ENCODE data around the gene DCTN2.
"Not testable (repeated sequence)": the region's sequence is repeated elsewhere in the genome, so short reads cannot be mapped to it uniquely, and the experiment has no call there.

Gene DCTN2

DNA sequence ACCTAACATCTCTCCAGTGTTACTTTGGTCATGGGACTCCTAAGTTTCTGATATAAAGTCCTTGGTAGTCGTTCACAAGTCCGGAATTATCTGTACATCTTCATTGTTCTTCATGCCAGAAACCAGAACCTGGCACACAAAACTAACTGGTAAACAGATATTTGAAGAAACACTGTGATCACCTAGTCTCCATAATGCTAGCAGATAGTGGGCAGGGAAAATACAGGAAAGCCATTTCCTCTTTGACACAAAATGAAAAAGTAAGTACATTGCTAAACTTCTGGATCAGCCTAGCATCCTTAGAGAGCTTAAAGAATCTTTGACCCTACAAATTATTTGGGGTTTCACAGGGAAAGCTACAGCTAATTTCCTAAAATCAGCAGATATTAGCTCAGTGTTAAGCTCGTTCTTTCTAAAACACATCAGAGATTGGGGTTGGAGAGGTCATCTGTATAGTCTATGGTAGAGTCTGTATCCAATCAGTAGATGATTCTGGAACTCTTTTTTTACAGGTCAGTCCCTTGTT is 31.5 kb downstream of the DCTN2 start:
- DNase-seq (ENCODE audit: low read depth) = no peak

DNA sequence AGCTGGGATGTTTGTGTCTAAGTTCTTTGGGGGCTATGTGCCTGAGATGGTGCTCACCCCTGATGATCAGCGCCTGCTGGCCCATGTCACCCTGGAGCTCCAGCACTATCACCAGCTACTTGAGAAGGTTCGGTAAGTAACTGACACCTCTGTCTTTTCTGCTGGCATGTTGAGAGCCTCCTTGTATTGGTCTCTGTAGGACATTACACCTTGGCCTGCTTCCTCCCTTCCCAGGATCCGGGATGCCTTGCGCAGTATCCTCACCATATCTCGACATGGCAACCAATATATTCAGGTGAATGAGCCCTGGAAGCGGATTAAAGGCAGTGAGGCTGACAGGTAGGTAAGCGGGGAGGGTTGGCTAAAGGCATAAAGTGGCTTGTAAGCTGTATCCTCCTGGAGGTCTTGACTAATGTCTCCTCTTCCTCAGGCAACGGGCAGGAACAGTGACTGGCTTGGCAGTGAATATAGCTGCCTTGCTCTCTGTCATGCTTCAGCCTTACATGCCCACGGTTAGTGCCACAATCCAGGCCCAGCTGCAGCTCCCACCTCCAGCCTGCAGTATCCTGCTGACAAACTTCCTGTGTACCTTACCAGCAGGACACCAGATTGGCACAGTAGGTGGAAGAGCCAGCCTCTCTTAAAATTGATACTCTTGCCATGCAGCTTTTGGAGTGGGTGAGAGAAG is 32.1 kb downstream of the DCTN2 start:
- DNase-seq (ENCODE audit: low read depth) = no peak

DNA sequence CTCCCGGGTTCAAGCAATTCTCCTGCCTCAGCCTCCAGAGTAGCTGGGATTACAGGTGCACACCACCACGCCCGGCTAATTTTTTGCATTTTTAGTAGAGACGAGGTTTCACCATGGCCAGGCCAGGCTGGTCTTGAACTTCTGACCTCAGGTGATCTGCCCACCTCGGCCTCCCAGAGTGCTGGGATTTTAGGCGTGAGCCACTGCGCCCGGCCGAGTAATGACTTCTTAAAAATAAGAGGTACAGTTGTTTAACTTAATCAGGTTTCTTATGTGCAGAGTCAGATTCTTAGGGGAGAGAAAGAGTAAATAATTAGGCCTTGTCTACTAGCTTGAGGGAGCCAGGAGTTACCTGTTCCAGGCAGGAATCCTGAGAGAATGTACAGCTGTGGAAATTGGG is 32.7 kb downstream of the DCTN2 start:
- DNase-seq (ENCODE audit: low read depth) = not testable (repeated sequence)

DNA sequence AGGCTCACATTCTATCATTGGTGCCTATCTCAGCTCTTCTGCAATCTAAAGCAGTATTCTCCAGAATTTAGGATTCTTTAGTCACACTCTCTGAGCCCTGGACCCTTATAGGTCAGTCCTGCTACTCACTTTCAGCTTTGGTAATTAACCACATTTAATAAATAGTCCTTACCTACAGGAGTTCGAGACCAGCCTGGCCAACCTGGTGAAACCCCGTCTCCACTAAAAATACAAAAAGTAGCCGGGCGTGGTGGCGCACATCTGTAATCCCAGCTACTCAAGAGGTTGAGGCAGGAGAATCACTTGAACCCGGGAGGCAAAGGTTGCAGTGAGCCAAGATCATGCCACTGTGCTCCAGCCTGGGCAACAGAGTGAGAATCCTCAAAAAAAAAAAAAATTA is 33.3 kb downstream of the DCTN2 start:
- not testable (repeated sequence) for DNase-seq (ENCODE audit: low read depth)

DNA sequence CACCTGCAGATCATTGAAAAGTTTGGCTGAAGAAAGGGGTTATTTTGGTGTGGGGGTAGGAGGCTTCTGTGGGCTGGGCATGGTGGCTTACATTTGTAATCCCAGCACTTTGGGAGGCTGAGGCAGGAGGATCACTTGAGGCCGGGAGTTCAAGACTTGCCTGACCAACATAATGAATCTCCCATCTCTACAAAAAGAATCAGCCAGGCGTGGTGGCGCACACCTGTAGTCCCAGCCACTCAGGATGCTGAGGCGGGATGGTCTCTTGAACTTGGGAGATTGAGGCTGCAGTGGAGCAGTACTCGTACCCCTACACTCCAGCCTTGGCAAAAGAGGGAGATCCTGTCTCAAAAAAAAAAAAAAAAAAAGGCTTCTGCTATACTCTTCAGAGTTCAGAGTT is 33.7 kb downstream of the DCTN2 start:
- no peak for DNase-seq (ENCODE audit: low read depth)

DNA sequence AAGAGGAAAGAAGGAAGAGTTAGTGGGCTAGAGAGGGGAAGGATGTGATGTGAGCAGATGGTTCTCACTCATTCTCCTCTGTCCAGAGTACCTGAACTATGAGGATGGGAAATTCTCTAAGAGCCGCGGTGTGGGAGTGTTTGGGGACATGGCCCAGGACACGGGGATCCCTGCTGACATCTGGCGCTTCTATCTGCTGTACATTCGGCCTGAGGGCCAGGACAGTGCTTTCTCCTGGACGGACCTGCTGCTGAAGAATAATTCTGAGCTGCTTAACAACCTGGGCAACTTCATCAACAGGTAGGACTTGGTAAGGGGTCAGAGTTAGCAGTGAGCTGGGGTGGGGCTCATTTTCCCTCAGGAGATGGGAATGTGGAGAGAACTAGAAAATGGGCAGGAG is 34.3 kb downstream of the DCTN2 start:
- DNase-seq (ENCODE audit: low read depth) = no peak

DNA sequence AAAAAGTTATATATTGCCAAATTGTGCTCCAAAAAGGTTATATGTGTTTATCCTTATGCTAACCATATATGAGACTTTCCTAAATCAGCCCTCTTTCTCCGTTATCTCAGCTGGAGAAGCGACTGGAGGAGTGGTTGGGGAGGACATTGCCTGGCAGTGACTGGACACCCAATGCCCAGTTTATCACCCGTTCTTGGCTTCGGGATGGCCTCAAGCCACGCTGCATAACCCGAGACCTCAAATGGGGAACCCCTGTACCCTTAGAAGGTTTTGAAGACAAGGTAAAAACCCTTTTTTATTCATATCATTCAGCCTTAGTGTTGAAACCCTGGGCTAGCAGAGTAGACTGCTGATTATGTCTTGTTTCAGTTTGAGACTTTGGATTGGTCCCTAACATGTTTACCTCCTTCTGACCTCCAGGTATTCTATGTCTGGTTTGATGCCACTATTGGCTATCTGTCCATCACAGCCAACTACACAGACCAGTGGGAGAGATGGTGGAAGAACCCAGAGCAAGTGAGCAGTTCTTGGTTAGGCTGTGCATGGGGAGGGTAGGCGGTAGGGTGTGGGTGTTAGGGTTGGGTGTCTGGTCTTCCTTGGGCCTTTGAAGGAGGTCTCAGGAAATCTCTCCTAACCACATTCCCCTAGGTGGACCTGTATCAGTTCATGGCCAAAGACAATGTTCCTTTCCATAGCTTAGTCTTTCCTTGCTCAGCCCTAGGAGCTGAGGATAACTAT is 35.2 kb downstream of the DCTN2 start:
- DNase-seq (ENCODE audit: low read depth) = no peak

DNA sequence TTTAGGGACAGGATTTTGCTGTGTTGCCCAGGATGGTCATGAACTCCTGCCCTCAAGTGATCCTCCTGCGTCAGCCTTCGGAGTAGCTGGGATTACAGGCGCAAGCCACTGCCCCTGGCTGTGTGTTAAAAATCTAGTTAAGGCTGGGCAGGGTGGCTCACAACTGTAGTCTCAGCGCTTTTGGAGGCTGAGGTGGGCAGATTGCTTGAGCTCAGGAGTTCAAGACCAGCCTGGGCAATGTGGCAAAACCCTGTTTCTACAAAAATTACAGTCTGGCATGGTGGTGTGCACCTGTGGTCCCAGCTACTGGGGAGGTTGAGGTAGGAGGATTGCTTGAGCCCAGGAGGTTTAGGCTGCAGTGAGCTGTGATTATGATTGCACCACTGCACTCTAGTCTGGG is 35.8 kb downstream of the DCTN2 start:
- no peak for DNase-seq (ENCODE audit: low read depth)

DNA sequence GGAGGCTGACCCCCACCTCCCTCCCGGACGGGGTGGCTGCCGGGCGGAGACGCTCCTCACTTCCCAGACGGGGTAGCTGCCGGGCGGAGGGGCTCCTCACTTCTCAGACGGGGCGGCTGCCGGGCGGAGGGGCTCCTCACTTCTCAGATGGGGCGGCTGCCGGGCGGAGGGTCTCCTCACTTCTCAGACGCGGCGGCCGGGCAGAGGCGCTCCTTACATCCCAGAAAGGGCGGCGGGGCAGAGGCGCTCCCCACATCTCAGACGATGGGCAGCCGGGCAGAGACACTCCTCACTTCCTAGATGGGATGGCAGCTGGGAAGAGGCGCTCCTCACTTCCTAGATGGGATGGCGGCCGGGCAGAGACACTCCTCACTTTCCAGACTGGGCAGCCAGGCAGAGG is 39.2 kb downstream of the DCTN2 start:
- DNase-seq (ENCODE audit: low read depth) = not testable (repeated sequence)

DNA sequence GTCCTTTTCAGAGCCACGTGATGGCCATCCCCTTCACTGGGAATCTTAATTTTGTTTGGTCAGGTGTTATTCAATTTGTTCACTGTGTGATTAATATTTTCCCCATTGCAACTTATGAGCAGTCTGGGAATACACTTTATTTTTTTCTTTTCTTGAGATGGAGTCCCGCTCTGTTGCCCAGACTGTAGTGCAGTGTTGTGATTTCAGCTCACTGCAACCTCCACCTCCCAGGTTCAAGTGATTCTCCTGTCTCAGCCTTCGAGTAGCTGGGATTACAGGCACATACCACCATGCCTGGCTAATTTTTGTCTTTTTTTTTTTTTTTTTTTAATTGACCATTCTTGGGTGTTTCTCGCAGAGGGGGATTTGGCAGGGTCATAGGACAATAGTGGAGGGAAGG is 40.5 kb downstream of the DCTN2 start:
- not testable (repeated sequence) for DNase-seq (ENCODE audit: low read depth)

DNA sequence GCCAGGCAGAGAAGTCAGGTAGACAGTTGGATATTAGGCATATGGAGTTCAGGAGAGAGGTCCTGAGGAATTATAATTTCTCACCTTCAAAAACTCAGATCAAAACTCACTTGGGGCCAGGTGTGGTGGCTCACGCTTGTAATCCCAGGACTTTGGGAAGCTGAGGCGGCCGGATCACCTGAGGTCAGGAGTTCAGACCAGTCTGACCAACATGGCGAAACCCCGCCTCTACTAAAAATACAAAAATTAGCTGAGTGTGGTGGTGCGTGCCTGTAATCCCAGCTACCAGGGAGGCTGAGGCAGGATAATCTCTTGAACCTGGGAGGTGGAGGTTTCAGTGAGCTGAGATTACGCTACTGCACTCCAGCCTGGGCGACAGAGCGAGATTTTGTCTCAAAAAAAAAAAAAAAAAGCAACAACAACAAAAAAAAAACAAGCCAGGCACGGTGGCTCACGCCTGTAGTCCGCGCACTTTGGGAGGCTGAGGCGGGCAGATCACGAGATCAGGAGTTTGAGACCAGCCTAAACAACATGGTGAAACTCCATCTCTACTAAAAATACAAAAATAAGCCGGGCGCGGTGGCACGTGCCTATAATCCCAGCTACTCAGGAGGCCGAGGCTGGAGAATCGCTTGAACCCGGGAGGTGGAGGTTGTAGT is 44.6 kb downstream of the DCTN2 start:
- DNase-seq (ENCODE audit: low read depth) = not testable (repeated sequence)

DNA sequence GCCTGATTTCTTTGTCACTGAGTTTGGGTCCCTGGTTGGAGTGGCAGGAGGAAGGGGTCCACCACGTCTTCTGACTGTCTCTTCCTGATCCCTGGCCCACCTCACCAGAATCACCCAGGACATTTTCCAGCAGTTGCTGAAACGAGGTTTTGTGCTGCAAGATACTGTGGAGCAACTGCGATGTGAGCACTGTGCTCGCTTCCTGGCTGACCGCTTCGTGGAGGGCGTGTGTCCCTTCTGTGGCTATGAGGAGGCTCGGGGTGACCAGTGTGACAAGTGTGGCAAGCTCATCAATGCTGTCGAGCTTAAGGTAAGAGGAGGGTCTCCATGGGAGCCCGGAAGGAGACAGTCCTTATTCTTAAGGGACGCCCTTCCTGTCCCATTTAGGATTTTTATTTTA is 46.8 kb downstream of the DCTN2 start:
- DNase-seq (ENCODE audit: low read depth) = no peak

DNA sequence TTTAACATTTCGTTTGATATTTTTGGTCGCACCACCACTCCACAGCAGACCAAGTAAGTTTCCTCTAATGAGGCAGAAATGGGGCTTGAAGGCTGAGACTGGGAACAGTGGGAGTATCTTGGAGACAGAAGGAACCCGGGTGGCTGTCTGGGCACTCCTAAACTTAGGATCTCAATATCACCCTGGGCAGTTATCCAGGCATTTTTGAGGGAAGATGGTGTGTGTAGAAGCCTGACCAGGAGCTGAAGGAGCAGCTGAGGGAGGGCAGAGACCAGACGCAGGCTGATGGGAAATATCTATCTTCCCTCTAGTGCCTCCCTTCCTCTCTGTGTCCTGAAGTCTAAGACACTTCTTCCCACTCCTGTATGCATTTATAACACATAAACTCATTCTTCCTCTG is 48.4 kb downstream of the DCTN2 start:
- no peak for DNase-seq (ENCODE audit: low read depth)

DNA sequence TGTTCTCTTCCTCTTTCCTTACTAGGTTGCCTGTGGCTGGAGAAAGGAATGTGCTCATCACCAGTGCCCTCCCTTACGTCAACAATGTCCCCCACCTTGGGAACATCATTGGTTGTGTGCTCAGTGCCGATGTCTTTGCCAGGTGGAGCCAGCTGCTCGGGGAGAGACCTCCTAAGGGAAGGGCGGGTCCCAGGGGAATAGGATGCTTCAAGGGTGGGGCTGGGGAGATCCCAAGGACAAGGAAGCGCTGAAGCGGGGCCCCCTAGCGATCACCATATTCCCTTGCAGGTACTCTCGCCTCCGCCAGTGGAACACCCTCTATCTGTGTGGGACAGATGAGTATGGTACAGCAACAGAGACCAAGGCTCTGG is 48.9 kb downstream of the DCTN2 start:
- DNase-seq (ENCODE audit: low read depth) = no peak

DNA sequence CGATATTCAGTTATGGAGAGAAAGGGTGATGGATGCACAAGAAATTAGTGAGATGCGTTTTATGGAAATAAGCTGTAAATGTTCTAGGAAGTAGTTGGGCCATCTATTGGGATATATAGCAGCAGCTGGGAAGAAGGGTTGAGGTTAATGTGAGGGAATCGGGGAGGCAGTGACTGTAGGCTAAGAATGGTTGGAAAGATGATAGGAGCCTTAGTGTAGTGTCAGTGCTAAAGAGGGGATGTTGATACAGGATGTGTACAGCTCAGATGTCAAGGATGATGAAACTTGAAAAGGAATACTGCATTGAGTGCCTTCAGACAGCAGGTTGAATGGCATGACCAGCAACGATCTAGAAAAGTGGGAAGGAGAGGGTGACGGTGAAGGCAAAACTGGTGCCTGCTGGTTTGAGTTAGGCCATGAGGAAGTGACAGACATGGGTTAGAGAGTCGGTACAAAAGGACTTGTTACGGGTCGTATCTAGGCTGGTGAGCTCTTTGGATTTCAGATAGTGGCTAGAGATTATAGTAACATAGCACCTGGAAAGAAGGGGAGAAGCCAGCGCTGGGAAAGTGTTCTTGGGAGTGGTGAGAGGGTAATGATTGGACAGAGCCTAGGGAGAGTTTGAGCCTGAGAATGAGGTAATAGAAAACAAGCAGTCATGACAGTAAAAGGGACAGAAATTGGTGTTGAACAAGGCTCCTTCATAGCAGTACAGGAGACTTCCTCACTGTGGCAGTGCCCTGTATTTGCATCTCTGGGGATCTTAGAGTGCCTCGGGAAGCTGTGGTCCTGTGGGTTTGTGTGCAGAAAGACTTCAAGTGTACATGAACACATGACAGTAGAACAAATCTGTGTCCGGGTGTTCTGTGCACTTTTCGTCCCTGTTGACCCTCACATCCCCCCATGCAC is 49.5 kb downstream of the DCTN2 start:
- DNase-seq (ENCODE audit: low read depth) = no peak

DNA sequence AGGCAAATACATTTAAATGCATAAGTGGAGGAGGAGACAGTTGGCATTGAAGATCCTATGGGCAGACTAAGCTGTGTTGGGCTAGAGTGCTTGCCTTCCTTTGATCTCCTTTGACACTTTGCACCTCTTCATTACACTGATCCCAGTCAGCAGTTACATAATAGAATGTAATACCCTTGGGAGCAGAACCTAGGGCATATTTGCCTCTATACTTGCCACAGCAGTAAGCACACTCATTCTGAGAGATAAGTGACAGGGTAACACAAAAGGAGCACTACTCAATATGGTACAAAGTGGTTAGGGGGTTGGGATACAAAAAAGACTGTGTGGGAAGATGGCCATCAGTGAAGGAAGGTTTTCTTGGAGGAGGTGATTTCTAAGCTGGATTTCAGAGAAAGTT is 50.2 kb downstream of the DCTN2 start:
- no peak for DNase-seq (ENCODE audit: low read depth)

DNA sequence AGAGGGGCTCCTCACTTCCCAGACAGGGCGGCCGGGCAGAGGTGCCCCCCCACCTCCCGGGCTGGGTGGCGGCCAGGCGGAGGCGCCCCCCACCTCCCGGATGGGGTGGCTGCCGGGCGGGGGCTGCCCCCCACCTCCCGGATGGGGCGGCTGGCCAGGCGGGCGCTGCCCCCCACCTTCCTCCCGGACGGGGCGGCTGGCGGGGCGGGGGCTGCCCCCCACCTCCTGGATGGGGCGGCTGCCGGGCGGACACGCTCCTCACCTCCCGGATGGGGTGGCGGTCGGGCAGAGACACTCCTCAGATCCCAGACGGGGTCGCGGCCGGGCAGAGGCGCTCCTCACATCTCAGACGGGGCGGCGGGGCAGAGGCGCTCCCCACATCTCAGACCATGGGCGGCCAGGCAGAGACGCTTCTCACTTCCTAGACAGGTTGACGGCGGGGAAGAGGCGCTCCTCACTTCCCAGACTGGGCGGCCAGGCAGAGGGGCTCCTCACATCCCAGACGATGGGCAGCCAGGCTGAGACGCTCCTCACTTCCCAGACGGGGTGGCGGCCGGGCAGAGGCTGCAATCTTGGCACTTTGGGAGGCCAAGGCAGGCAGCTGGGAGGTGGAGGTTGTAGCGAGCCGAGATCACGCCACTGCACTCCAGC is 51.8 kb downstream of the DCTN2 start:
- not testable (repeated sequence) for DNase-seq (ENCODE audit: low read depth)

DNA sequence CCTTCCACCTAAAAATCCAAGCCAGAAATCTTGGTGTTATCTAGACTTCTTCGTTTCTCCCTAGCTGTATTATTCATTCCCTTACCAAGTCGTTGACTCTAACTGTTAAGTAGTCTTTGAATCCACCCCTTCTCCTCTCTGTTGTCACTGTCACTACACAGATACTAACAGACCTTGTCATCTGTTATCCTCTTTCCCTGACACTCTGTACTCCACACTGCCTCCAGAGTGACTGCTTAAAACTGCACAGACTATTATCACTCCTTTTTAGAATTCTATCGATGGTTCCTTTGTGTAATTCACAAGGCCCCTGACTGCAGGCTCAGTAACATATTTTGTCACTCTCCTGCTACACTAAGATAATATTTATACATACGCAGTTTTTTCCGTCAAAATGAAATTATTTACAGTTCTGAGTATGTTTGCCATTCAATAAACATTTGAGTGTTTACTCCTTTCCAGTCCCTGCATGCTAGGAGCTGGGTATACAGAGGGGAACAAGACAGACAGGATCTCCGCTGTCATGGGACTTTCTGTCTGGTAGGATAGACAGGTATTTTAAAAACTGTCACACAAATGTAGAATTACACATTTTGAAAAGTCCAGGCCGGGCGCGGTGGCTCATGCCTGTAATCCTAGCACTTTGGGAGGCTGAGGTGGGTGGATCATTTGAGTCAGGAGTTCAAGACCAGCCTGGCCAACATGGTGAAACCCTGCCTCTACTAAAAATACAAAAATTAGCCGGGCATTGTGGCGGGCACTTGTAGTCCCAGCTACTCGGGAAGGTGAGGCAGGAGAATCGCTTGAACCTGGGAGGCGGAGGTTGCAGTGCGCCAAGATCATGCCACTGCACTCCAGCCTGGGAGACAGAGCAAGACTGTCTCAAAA is 55.4 kb downstream of the DCTN2 start:
- no peak for DNase-seq (ENCODE audit: low read depth)

DNA sequence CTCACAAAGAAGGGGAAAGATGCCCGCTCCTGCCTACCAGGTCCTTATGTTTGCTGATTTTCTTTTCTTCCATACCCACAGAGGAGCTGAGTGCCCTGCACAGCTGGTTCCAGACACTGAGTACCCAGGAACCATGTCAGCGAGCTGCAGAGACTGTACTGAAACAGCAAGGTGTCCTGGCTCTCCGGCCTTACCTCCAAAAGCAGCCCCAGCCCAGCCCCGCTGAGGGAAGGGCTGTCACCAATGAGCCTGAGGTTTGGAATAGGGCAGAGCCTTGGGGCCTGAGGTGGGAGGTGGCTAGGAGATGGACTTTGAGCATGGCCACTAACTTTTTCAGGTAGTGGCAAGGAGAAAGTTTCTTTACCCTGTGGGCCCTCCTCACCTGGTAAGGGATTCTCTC is 56.9 kb downstream of the DCTN2 start:
- no peak for DNase-seq (ENCODE audit: low read depth)

DNA sequence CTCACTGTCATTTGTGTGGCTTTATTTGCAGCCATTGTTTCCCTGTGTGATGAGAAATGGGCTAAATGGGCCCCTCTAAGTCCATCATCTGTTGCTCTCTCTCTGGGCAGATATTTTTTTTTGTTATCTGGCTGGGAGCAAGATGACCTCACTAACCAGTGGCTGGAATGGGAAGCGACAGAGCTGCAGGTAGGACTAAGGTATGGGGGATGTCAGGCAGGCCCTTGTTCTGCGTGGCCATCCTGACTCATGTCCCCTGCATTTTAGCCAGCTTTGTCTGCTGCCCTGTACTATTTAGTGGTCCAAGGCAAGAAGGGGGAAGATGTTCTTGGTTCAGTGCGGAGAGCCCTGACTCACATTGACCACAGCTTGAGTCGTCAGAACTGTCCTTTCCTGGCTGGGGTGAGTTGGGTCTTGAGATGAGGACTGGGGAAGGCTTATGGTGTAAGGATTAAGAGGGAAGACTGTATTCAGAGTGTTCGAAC is 57.8 kb downstream of the DCTN2 start:
- peak; percentile 45 for DNase-seq (ENCODE audit: low read depth)
